Heart right ventricle (tissue), 16 donors: ENCODE results near the gene LMO7. TPM values are rescaled to one million over a fixed set of nuclear protein-coding genes. Genes with fewer than 3 reads are reported as not detected.

ENCODE experiments used
- ATAC-seq, 8 donors: fragments of 200-7000 bp; cut with Tn5 transposase; one replicate each; pipeline ENCODE4 v1.9.1; 2020; ENCODE audit warnings: mild to moderate bottlenecking in 8 of 8, moderate library complexity in 8 of 8, moderate number of reproducible peaks in 1 of 8
- DNase-seq, 2 donors: peaks; one replicate each; pipeline ENCODE4 v3.0.0-alpha.2; 2020
- H3K27ac ChIP-seq, 10 donors: fragments of 200-600 bp; sonication (generic) in 2 of 10; one replicate each; pipeline versions ENCODE4 v1.5.0 to v1.8.0; 2020 to 2022; ENCODE audit warnings: mild to moderate bottlenecking in 3 of 10
- H3K27me3 ChIP-seq, 7 donors: fragments of 200-600 bp; one replicate each; pipeline ENCODE4 v1.8.0; 2021 to 2022; ENCODE audit warnings: mild to moderate bottlenecking in 2 of 7
- H3K36me3 ChIP-seq, 9 donors: fragments of 200-600 bp; sonication (generic) in 1 of 9; one replicate each; pipeline versions ENCODE4 v1.5.0 to v1.8.0; 2020 to 2022; ENCODE audit warnings: mild to moderate bottlenecking in 2 of 9
- H3K4me1 ChIP-seq, 9 donors: fragments of 200-600 bp; sonication (generic) in 1 of 9; one replicate each; pipeline versions ENCODE4 v1.5.0 to v1.8.0; 2020 to 2022; ENCODE audit warnings: mild to moderate bottlenecking in 4 of 9
- H3K4me3 ChIP-seq, 10 donors: fragments of 200-600 bp; sonication (generic) in 2 of 10; one replicate each; pipeline versions ENCODE4 v1.5.0 to v1.8.0; 2020 to 2022; ENCODE audit warnings: mild to moderate bottlenecking in 7 of 10, moderate library complexity in 2 of 10
- H3K9me3 ChIP-seq, 11 donors: fragments of 200-600 bp in 10 of 11; sonication (generic) in 2 of 11; one replicate each; pipeline versions ENCODE4 v1.5.0 to v1.8.0; 2013 to 2022; ENCODE audit warnings: mild to moderate bottlenecking in 2 of 11, control low read depth in 1 of 11, moderate library complexity in 1 of 11
- CTCF ChIP-seq, 9 donors: fragments of 200-600 bp; sonication (generic) in 2 of 9; IDR thresholded peaks; one replicate each; pipeline versions ENCODE4 v1.5.0 to v1.8.0; 2021 to 2022; ENCODE audit warnings: antibody characterized with exemption in 9 of 9, mild to moderate bottlenecking in 5 of 9, moderate library complexity in 1 of 9
- WGBS, 2 donors: extraction: QIAGEN DNeasy Blood & Tissue Kit; methylation state at CpG; one replicate each; pipeline ENCODE4 v1.1.7; 2013; ENCODE audit warnings: inconsistent platforms in 1 of 2; 5-methylcytosine and 5-hydroxymethylcytosine counted together
- intact Hi-C, 10 donors: fragments of 100-400 bp; cut with DNase I; formaldehyde crosslinking; loops; one replicate each; pipeline versions ENCODE4 v1.11.1 to v1.14.2; 2022
- polyA plus RNA-seq, 2 donors: library from polyadenylated mRNA; stranded (reverse); fragments of 200-250 nt; gene quantifications; one replicate each; pipeline ENCODE4 v1.2.3, GENCODE V29; 2013
- total RNA-seq, 10 donors: library from RNA; stranded (reverse); fragmentation: NEBNext Ultra II Directional in 3 of 10; extraction: Animal tissue kit (Norgen Biotek cat#: 25700) in 3 of 10; gene quantifications; one replicate each; pipeline versions ENCODE4 v1.2.1 to v1.2.4, GENCODE V29; 2021 to 2023
- donor health status: Arrhythmogenic right ventricular cardiomyopathy.
- donor health status: ischemic (EF 13 %, LVEDD 7.1; RV severe dilation, severe dysfunction).
- donor health status: healthy with polysubstance abuse.
- donor health status: DM: no; HTN: yes; CAD: no.
- donor health status: DM: no; HTN: no; CAD: no.
- donor health status: ischemic (EF 25% LVEDD 6.9; RV normal size, moderate dysfunction).
- donor health status: ischemic (EF 25% LVEDD 5.7; RV mildly dilated, moderate dysfunction).
- donor health status: healthy.
- donor health status: DM: yes; HTN: yes; CAD: no.
- donor health status: Ischemic cardiomyopathy.
- donor health status: ischemic (EF 35%, LVEDD 5.7; RV mildly dilated, moderate dysfunction).
- donor health status: nonischemic (EF 11% LVEDD 7.7; RV severe dilation, severe dysfunction).
- donor health status: DM: yes; HTN: yes; CAD: no.
- donor health status: PGD.
- donor health status: ischemic (EF 29% LVEDD 5.4; RV normal size, mild dysfunction).
- donor health status: nonischemic (EF 23%, LVEDD 6.1; RV moderate dilation, normal function).

The LMO7 gene
- total and polyA plus RNA-seq, 12 donors: 147 to 600 (median 504) TPM

DNA sequence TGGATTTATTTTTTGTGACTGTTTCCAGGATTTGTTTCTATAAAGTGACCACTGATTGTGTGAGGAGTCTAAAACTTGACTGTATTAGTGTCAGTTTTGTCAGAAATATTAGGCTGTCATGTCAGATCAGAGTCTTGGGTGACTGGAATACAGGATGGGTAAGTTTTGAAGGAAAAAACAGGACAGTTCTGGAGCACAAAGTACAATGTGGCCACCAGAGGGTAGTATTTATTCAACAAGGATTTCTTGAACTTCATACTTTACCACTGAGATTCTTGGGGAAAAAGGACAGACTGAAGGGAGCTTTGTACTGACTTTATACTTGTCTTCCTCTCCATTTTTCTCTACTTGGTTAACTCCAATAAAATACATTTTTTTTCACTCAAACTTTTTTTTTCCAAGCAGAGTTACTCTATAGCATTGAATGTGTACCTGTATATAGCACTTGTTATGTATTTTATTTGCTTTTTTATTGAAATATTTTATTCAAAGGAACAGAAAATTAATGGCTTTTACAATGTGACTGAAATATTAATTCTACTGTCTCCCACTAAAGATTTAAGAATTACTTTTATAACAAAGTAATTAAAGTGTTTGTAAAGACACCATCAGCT lies 51.1 kb downstream of the LMO7 start:
- Histone ChIP-seq H3K4me3 (no peak overlapping the region), H3K36me3 (no peaks in the 10 kb centered on the region), H3K4me1 (no peaks in the 10 kb centered on the region), H3K27ac (no peak overlapping the region), H3K27me3 (no peaks in the 10 kb centered on the region), H3K9me3 (no peaks in the 10 kb centered on the region)
- DNase-seq (no peak), ATAC-seq (peak in 1 of 8 donors; percentile 41)
- TF ChIP-seq CTCF (IDR thresholded peaks at IDR 0.05): peak in 7 of 9 donors; percentile 31 to 58 (median 44)
- intact Hi-C loops: no loop called here

- no peak for TF ChIP-seq CTCF (IDR thresholded peaks at IDR 0.05)
- intact Hi-C loops: loop anchor here in 9 of 10 donors (5.0 to 10.0 kb wide), 11 partner anchors 115 to 1215 kb away; no protein-coding TSS in a partner anchor
- Histone ChIP-seq H3K4me3 (no peak overlapping the region), H3K4me1 (no peaks in the 10 kb centered on the region), H3K27me3 (no peaks in the 10 kb centered on the region), H3K27ac (no peak overlapping the region), H3K36me3 (no peaks in the 10 kb centered on the region), H3K9me3 (no peaks in the 10 kb centered on the region)
- DNase-seq: no peak
- ATAC-seq: no peak
- WGBS, 2 donors: 87 to 99% methylated on average over 5 of the region's 5 CpGs
Observed at GRCh38 chr13:75689686-75690085, 53.6 kb downstream of the LMO7 start.

GRCh38 chr13:75690607-75691006 lies 54.5 kb downstream of the LMO7 start:
- Histone ChIP-seq H3K4me1 (no peaks in the 10 kb centered on the region), H3K27me3 (no peaks in the 10 kb centered on the region), H3K36me3 (no peaks in the 10 kb centered on the region), H3K9me3 (no peaks in the 10 kb centered on the region), H3K4me3 (no peak overlapping the region), H3K27ac (no peak overlapping the region)
- intact Hi-C loops: loop anchor here in 9 of 10 donors (5.0 to 10.0 kb wide), 11 partner anchors 114 to 1214 kb away; no protein-coding TSS in a partner anchor
- no peak for ATAC-seq
- no peak for DNase-seq
- TF ChIP-seq CTCF (IDR thresholded peaks at IDR 0.05): no peak
- 62 to 77% methylated on average over 1 of the region's 1 CpG for WGBS, 2 donors

DNA sequence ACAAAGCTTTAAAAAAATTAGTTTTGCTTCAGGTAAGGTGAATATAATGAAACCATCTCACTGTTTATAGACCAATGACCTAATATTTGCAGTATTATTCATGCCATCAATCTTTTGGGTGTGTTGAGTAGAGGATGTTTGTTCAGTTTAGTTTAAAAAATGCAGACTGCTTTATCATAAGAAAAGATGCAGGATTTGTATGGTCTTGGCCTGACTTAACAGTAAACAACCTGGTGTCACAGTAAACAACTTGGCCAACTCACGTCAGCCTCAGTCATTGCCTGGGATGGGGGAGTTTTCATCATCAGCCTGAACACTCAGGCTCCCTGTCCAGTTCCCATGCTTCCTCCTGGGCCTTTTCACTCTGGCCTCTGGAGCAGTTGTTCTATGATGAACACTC lies 55.1 kb downstream of the LMO7 start:
- WGBS, 2 donors: 87 to 96% methylated on average over 1 of the region's 1 CpG
- intact Hi-C loops: loop anchor here in 9 of 10 donors (5.0 to 10.0 kb wide), 11 partner anchors 114 to 1214 kb away; no protein-coding TSS in a partner anchor
- H3K27ac ChIP-seq: no peak overlapping the region
- H3K36me3 ChIP-seq: no peaks in the 10 kb centered on the region
- DNase-seq: no peak
- no peak for ATAC-seq
- H3K27me3 ChIP-seq: no peaks in the 10 kb centered on the region
- peaks cover 0 to 4% (median 0%) of the 10 kb centered on the region in 9 donors for H3K4me1 ChIP-seq
- H3K9me3 ChIP-seq: no peaks in the 10 kb centered on the region
- no peak for TF ChIP-seq CTCF (IDR thresholded peaks at IDR 0.05)
- no peak overlapping the region for H3K4me3 ChIP-seq
